Stimulated activated CD4-positive, alpha-beta T cell treated with anti-CD3 and anti-CD28 coated beads, Interleukin-12 subunit alpha, Interleukin-12 subunit beta, amount 100 ng/mL, for 4 hours (primary cell): ENCODE data around the gene PRELP.

Experiments
- DNase-seq: peaks from one replicate; pipeline ENCODE4 v3.0.0-alpha.2; 2020

PRELP gene

GRCh38 chr1:203526572-203526971 is 51.0 kb downstream of the PRELP start:
- DNase-seq: no peak

DNA sequence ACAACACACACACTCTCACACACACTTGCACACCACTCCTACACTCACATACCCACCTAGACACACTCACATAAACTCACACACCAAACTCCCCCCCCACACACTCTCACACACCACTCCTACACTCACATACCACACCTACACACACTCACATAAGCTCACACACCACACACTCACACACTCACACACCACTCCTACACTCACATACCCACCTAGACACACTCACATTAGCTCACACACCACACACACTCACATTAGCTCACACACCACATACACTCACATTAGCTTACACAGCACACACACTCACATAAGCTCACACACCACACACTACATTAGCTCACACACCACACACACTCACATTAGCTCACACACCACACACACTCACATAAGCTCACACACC is 51.4 kb downstream of the PRELP start:
- no peak for DNase-seq

DNA sequence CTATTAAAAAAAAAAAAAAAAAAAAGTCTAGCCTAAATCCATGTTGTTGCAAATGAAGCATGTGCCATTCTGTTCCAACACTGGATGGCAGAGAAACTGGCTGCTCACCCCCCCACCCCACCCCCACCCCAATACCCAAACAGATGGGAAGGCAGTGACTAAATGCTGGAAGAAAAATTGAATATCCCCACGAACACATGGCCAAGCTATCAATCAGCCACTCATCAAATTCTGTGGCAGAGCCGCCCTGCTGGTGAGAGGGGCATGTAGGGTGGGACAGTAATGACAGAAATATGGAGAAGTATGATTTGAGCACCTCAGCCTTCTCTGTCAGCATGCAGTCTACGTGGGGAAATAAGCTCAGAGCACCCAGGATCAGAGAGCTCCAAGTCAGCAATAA is 52.5 kb downstream of the PRELP start:
- no peak for DNase-seq

DNA sequence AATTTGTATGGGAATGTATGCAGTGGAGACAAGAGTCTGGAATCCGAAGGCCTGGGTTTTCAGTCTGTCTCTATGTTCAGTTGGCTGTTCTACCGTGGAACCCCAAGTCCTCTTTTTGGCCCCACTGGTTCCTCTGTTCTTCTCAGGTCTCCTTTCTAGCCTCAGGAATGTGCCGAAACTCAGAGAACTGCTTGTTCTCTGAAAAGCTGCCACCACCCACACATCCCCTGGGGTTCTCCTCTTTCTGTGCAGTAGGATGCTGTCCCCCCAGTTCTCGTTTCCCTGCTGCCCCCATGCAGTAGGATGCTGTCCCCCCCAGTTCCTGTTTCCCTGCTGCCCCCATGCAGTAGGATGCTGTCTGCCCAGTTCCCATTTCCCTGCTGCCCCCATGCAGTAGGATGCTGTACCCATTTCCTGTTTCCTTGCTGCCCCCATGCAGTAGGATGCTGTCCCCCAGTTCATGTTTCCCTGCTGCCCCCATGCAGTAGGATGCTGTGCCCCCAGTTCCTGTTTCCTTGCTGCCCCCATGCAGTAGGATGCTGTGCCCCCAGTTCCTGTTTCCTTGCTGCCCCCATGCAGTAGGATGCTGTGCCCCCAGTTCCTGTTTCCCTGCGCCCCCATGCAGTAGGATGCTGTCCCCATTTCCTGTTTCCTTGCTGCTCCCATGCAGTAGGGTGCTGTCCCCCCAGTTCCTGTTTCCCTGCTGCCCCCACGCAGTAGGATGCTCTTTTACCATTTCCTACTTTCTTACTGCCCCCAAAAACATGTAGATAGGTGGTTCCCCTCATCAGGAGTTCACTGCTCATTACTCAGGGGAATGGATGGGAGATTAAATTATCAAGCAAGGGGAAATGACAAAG is 53.6 kb downstream of the PRELP start:
- no peak for DNase-seq

DNA sequence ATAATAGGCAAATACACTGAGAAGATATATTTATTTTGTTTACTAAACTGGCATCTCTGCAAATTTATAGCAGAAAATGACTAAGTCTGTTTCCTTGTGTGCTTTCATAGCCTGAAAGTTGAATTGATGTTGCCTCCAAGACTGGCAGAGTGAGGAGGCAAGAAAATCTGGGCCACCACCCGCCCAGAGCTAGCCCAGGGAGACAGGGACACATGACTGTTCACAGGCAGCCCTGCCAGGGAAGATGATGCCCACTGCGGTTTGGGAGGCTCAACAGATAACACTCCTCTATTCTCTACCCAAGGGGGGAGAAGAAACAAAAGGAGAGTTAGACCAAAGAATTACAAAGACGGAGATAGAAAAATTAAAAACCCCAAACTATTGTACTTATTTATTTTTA is 55.5 kb downstream of the PRELP start:
- no peak for DNase-seq

DNA sequence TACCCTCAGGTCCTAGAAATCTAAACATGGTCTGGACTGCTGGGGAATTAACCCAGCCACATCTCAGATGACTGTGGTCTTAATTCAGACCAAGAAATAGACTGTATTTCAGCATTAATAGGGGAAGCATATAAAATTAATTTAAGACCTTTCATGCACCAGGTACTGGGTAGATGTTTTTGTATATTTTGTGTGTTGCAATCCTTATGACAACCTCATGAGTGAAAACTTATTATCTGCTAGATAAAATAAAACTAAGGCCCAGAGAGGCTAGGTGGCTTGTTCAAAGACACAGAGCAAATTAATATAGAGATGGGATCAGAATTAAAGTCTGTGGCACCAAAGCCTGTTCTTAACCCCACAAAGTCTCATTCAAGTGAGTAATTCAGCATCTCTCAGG is 58.4 kb downstream of the PRELP start:
- DNase-seq: no peak

GRCh38 chr1:203534526-203534925 is 58.9 kb downstream of the PRELP start:
- no peak for DNase-seq

DNA sequence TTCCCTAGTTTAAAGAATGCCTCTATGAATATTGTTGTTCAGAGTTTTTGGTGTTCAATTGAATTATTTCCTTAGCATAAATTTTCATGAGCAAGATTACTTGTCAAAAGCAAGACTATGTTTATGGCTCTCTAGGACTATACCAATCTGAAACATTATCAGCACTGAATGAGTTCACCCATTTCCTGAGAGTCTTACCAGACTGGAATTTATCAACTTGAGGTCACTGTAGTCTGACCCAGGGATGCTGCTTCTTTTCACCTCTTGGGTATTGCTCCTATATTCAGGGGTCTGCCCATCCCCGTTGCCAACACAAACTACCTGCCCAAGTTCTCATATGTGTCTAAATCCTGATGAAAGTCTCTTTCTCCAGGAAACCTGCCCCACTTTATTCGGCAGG is 61.0 kb downstream of the PRELP start:
- no peak for DNase-seq

- no peak for DNase-seq
Observed at GRCh38 chr1:203536980-203537455, 61.4 kb downstream of the PRELP start.

DNA sequence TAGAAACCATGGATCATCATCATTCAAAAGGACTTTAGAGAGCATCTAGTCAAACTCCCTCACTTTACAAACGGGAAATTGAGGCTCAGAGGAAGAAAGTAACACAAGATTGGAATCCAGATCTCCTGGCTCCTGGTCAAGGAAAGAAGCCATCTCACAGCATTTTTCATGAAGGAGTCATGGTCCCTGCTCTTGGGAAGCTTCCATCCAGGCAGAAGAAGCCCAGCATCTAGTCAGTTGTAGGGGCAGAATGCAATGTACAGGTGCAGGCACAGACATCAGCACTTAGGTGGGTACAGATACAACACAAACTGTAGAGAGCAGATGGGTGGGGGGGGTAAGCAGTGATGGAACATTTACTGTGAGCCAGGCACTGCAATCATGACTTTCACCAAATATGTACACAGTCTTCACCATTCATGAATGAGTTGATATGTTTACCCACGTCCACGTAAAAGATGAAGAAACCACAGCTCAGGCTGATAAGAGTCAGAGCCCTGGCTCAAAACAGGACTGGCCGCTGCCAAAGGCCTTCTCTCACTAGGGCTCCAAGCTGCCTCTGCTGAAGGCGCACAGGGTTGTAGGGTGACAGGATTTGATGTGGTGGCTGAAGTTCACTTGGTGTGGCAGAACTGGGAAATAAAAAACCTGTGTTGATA is 62.3 kb downstream of the PRELP start:
- no peak for DNase-seq

DNA sequence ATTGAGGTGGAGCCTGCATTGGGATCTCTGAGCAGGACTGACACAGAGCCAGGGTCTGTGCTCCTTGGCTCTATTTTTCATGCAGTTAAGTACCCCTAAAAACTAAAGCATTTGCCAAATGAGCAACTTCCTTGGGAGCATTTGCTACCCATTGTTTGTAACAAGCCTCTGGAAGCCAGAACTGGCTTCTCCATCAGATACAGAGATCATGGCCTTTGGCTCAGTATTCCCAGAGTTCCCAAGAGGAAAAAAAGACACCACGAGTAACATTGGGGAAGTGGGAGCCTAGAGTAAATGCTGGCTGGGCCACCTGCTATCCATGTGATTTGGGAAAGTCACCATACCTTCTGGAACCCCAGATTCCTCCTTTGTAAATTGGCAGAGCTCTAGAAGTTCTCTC is 63.1 kb downstream of the PRELP start:
- DNase-seq: no peak

DNA sequence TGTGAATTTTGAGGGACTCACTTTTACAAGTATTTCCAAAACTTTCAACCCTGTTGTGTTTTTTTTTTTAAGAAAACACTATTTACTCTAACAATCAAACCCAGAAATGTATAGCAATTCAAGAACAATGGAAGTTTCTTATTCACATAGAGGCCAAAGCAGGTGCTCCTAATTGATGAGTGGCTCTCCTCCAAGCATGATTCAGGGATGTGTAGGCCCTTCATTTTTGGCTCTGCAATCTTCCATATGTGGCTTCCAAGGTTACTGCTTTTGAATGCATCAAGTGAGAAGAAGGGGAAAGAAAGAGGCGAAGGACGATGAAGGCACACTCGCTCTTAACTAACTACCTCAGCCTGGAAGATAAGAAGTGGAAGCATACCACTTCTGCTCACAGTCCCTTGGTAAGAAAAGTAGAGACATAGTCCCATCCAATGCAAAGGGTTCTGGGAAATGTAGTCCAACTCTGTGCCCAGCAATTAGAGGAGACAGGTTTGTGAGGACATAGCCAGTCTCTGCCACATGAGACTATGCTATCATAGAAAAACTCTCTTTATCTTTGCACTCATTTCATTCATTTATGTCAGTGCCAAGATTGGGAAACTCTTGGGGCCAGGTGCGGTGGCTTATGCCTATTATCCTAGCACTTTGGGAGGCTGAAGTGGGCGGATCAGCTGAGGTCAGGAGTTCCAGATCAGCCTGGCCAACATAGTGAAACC is 64.4 kb downstream of the PRELP start:
- no peak for DNase-seq
